Omental fat pad (tissue), 4 donors: Measurements from ENCODE around the gene POLR3K. TPM values are rescaled to one million over a fixed set of nuclear protein-coding genes. Genes with fewer than 3 reads are reported as not detected.

Source experiments
- ATAC-seq: fragments of 150-250 bp; one replicate; pipeline ENCODE4 v1.9.1; 2016; ENCODE audit warnings: mild to moderate bottlenecking, moderate library complexity; ENCODE audit not compliant: low FRiP score
- DNase-seq: peaks from one replicate; pipeline ENCODE4 v3.0.0-alpha.2; 2019; ENCODE audit warnings: low spot score
- total RNA-seq, 4 donors: library from RNA; depleted of rRNA; stranded (reverse); fragments of >200 nt; gene quantifications; one replicate each; pipeline ENCODE4 v1.1.0, GENCODE V29; 2016
- TF ChIP-seq, protein P1 (sequence below), 3 donors: fragments of 450-650 bp; IDR thresholded peaks; one replicate each; pipeline ENCODE4 v1.5.1; 2016 to 2017; ENCODE audit warnings: antibody characterized with exemption in 3 of 3, mild to moderate bottlenecking in 3 of 3, moderate library complexity in 2 of 3

POLR3K gene
- total RNA-seq, 4 donors from 2014 or later = 3.4 to 6.3 (median 4.1) TPM

DNA sequence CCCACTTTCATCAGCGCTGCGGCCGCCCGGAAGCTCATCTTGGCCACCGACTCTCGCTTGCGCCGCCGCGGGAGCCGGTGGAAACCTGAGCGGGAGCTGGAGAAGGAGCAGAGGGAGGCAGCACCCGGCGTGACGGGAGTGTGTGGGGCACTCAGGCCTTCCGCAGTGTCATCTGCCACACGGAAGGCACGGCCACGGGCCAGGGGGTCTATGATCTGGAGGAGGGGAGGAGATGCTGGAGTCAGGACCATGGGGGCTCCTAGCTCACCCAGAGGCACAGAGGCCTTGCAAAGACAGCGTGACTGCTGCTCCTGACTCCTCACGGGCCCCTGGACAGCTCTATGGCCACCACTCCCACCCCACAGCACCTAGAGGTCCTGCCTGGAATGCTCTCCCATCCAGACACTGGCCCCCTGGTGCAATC is 9.6 kb upstream of the POLR3K start:
- DNase-seq (no peak), ATAC-seq (no peak)
- TF ChIP-seq, protein P1, sequence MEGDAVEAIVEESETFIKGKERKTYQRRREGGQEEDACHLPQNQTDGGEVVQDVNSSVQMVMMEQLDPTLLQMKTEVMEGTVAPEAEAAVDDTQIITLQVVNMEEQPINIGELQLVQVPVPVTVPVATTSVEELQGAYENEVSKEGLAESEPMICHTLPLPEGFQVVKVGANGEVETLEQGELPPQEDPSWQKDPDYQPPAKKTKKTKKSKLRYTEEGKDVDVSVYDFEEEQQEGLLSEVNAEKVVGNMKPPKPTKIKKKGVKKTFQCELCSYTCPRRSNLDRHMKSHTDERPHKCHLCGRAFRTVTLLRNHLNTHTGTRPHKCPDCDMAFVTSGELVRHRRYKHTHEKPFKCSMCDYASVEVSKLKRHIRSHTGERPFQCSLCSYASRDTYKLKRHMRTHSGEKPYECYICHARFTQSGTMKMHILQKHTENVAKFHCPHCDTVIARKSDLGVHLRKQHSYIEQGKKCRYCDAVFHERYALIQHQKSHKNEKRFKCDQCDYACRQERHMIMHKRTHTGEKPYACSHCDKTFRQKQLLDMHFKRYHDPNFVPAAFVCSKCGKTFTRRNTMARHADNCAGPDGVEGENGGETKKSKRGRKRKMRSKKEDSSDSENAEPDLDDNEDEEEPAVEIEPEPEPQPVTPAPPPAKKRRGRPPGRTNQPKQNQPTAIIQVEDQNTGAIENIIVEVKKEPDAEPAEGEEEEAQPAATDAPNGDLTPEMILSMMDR (IDR thresholded peaks at IDR 0.05) = no peak

DNA sequence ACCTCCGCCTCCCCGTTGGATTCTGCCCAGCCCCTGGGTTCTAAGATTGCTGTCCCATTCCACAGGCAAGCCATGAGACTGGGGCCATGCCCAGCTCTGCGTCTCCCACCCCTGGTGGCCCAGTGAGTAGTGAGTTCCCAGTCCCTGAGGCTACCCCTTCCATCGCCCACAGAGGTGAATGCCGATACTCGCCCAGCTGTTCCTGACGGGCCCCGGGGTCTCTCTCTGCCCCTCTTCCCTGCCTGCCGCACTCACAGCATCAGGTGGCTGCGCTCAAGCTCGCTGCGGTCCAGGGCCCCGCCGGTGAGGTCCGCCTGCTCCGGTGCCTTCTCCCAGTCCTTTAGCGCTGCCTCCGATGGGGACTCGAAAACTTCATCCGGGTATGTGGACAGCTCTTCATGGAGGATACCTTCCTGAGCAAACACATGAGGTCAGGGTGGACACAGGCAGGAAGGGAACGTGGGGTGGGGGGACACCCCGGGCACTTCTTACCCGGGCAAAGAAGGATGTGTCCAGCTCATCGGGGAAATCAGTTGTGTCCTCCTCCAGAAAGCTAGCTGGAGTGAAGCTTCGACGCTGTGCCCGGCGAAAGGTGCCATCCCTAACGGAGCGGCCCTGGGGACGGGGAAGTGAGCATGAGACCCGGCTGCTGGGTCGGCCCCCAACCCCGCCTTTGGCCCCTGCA is 9.0 kb upstream of the POLR3K start:
- no peak for DNase-seq
- no peak for ATAC-seq
- TF ChIP-seq, protein P1 (IDR thresholded peaks at IDR 0.05) = no peak

DNA sequence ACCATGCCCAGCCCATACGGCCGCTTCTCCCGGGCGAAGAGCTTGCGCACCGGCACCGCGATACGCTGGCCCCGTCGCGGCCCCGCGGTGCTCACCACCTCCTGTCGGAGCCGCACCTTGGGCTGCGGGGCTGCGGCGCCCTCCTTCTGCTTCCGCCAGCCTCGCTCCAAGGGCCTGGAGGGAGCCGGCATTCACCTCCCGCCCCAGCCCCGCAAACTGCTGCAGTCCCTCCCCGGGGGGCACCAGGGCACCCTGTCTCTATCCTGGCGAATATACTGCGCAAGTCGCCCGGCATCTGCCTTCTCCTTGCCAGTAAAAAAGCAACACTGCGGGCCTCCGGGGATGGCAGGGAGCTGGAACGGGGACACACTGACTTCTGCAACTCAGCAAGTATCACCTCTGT is 8.5 kb upstream of the POLR3K start:
- TF ChIP-seq, protein P1 (IDR thresholded peaks at IDR 0.05) = no peak
- DNase-seq (no peak), ATAC-seq (no peak)

DNA sequence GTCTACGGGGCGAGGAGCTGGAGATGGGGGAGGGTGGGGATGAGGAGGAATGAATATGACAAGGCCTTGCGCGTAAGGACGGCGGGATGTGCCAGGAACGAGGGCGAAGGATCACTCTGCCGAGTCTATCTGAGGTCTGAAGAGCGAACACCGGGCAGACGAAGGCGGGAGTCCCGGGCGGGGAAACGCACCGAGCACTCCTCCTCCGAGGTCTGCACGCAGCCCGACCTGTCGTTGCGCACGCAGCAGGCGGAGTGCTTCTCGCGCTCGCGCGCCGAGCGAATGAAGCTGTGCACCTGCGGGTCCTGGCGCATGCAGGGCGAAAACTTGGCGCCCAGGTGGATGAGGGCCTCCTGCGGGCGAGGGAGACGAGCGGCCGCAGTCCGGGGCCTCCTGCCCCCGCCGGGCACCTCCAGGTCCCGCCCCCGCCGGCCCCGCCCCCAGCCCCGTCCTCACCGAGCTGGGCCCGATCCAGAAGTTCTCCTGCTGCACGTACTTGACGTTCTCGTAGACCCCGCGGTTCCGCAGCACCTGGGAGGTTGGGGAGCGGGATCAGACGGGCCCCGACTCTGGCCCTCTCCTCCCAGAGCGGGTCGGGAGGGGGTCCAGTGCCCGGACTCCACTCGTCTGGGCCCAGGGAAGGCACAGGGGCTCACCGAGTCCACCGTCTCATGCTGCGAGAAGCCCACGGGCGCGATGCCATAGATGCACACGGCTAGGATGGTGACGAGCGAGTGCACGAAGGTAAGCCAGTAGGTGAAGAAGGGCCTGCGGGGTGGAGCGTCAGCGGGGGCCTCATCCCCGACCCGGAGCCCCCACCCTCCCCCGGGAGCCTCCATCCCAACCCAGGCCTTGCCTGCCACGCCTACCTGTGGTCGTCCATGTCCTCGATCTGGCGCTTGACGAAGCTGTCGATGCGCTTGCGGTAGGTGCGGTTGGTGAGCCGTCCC is 7.8 kb upstream of the POLR3K start:
- TF ChIP-seq, protein P1 (IDR thresholded peaks at IDR 0.05) = no peak
- DNase-seq (no peak), ATAC-seq (no peak)

DNA sequence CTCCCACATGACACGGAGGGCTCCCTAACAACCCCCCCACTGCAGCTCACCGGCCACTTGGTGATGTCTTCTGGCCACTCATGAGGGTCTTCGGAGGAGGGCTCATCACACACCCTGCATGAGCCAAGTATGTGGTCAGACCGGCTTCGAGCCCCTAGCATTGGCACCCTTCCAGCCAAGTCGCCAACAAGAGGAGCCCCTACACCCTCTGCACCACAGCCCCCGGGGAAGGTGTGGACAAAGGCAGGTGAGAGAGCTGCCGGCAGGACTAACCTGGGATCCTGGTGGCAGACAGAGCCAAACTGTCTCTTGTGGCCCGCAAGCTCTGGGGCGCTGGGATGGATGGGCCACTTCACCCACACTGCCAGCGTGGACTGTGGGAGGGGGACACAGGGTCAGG is 6.8 kb upstream of the POLR3K start:
- TF ChIP-seq, protein P1 (IDR thresholded peaks at IDR 0.05) = no peak
- no peak for DNase-seq
- ATAC-seq = no peak

DNA sequence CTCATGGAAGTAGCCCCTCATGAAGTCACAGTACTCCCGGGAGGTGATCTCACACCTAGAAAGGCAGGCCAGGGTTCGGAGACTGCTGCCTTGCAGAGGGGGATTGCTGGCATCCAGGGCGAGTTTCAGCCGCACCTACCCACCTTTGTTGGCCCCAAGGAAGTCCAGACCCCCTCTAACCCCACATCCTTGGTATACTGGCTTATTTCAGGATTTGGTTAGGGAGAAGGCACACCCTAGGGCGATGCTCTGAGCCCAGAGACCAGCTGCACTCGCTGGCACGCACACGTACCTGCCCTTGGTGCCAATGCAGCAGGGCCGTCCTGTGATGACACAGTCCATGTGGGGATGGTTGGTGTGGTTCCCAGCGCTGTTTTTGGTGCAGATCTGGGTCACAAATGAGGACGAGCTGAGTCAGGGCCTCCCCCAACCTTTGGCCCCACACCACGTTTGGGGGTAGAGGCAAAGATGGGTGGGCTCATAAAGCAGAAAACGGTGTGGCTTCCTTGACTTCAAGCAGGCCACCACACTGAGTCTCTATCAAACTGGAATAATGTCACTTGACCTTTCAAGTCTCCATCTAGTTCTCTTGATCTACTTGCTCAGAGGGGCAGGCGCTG is 6.1 kb upstream of the POLR3K start:
- ATAC-seq = no peak
- DNase-seq = no peak
- TF ChIP-seq, protein P1 (IDR thresholded peaks at IDR 0.05) = no peak
